Measurements from ENCODE around the gene KRTAP1-4. TPM values are rescaled to one million over a fixed set of nuclear protein-coding genes. Genes with fewer than 3 reads are reported as not detected.

KRTAP1-4 gene
- total RNA-seq, 1 experiment from 2014 or later = not detected

DNA sequence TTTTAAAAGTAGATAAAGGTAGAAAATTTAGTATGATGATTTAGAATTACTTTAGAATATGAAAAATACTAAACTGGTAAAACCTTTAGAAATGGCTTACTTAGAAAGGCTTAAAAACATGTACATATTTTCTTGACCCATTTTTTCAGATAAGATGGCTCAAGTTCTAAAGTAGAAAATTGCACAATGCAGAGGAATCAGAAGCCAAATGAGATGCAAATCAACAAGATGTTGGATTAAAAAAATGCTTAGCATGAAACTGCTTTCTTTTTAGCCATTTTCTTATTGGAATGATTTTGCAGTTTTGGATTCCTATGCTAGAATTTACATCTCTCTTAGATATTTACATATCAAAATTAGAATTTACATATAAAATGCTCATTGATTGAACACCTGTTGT is 19.6 kb downstream of the KRTAP1-4 start:
- Histone ChIP-seq H3K4me1 (ENCODE audit: insufficient read depth, low read length, poor library complexity, severe bottlenecking) (no peaks in the 10 kb centered on the region), H3K36me3 (ENCODE audit: insufficient read depth, low read length, poor library complexity, severe bottlenecking) (no peaks in the 10 kb centered on the region), H3K27ac (ENCODE audit: low read depth, low read length, poor library complexity, severe bottlenecking) (no peak overlapping the region), H3K4me3 (ENCODE audit: low read depth, low read length, poor library complexity, severe bottlenecking) (no peak overlapping the region), H3K9me3 (ENCODE audit: low read depth, low read length, poor library complexity, severe bottlenecking) (no peaks in the 10 kb centered on the region), H3K27me3 (replicated peaks; ENCODE audit: insufficient read depth, low read depth, low read length, poor library complexity) (no peaks in the 10 kb centered on the region)
- intact Hi-C loops (cut with micrococcal nuclease; ENCODE audit: unreplicated experiment) = no loop called here
- no peak for DNase-seq (ENCODE audit: low spot score)
- TF ChIP-seq EZH2 (IDR thresholded peaks at IDR 0.05; ENCODE audit: borderline replicate concordance, low read depth, low read length, poor library complexity, severe bottlenecking) = no peak
- no peak for TF ChIP-seq CTCF (conservative IDR thresholded peaks at IDR 0.05; ENCODE audit: low read depth, low read length)
- ChIA-PET POLR2A (ENCODE audit: low non-redundant PET) (no interaction called here), CTCF (no interaction called here)
- BruUV-seq (replicated peaks) = no TSS peak

GRCh38 chr17:41009936-41010335 is 20.1 kb downstream of the KRTAP1-4 start:
- Histone ChIP-seq H3K36me3 (ENCODE audit: insufficient read depth, low read length, poor library complexity, severe bottlenecking) (no peaks in the 10 kb centered on the region), H3K9me3 (ENCODE audit: low read depth, low read length, poor library complexity, severe bottlenecking) (no peaks in the 10 kb centered on the region), H3K27me3 (replicated peaks; ENCODE audit: insufficient read depth, low read depth, low read length, poor library complexity) (no peaks in the 10 kb centered on the region), H3K4me1 (ENCODE audit: insufficient read depth, low read length, poor library complexity, severe bottlenecking) (no peaks in the 10 kb centered on the region), H3K27ac (ENCODE audit: low read depth, low read length, poor library complexity, severe bottlenecking) (no peak overlapping the region), H3K4me3 (ENCODE audit: low read depth, low read length, poor library complexity, severe bottlenecking) (no peak overlapping the region)
- no TSS peak for BruUV-seq (replicated peaks)
- CTCF ChIA-PET = no interaction called here
- intact Hi-C loops (cut with micrococcal nuclease; ENCODE audit: unreplicated experiment) = no loop called here
- DNase-seq (ENCODE audit: low spot score) = no peak
- TF ChIP-seq CTCF (conservative IDR thresholded peaks at IDR 0.05; ENCODE audit: low read depth, low read length) (no peak), EZH2 (IDR thresholded peaks at IDR 0.05; ENCODE audit: borderline replicate concordance, low read depth, low read length, poor library complexity, severe bottlenecking) (no peak)
- POLR2A ChIA-PET (ENCODE audit: low non-redundant PET) = no interaction called here

DNA sequence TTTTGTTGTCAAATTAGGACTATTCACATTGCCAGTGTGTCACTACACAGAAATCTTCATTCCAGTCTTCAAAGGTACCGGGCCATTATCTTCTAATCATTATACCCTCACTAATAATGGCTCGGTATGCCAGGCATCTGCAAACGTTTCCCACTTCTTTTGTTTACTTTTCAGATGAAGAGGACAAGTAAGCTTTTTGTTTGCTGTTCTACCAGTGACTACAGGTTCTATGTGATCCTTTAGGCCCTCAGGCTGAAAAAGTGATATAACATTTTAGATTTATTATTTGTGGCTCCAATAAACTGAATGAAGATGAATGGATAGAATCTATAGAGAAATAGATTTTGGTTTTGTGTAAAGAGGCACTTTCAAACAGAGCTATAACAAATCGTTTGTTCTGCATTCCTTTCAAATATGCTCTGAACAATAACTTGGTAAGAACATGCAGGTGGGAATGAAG is 20.7 kb downstream of the KRTAP1-4 start:
- DNase-seq (ENCODE audit: low spot score) = no peak
- POLR2A ChIA-PET (ENCODE audit: low non-redundant PET) = no interaction called here
- Histone ChIP-seq H3K36me3 (ENCODE audit: insufficient read depth, low read length, poor library complexity, severe bottlenecking) (no peaks in the 10 kb centered on the region), H3K4me3 (ENCODE audit: low read depth, low read length, poor library complexity, severe bottlenecking) (no peak overlapping the region), H3K27ac (ENCODE audit: low read depth, low read length, poor library complexity, severe bottlenecking) (no peak overlapping the region), H3K4me1 (ENCODE audit: insufficient read depth, low read length, poor library complexity, severe bottlenecking) (no peaks in the 10 kb centered on the region), H3K27me3 (replicated peaks; ENCODE audit: insufficient read depth, low read depth, low read length, poor library complexity) (no peaks in the 10 kb centered on the region), H3K9me3 (ENCODE audit: low read depth, low read length, poor library complexity, severe bottlenecking) (no peaks in the 10 kb centered on the region)
- no peak for TF ChIP-seq EZH2 (IDR thresholded peaks at IDR 0.05; ENCODE audit: borderline replicate concordance, low read depth, low read length, poor library complexity, severe bottlenecking)
- no peak for TF ChIP-seq CTCF (conservative IDR thresholded peaks at IDR 0.05; ENCODE audit: low read depth, low read length)
- BruUV-seq (replicated peaks) = no TSS peak
- intact Hi-C loops (cut with micrococcal nuclease; ENCODE audit: unreplicated experiment) = no loop called here
- CTCF ChIA-PET = no interaction called here
